WTC11 (cell line): Measurements from ENCODE around the gene ERH.

Source experiments
- AFF4 ChIP-seq: sonication (generic); formaldehyde crosslinking; IDR thresholded peaks from 2 replicates; pipeline ENCODE4 v1.8.1; 2023; ENCODE audit warnings: mild to moderate bottlenecking, missing genetic modification reagents, borderline replicate concordance
- CTCF ChIP-seq: fragments of 200-600 bp; IDR thresholded peaks from 2 replicates; pipeline ENCODE4 v1.8.0; 2022; ENCODE audit warnings: antibody characterized with exemption
- ESRRA ChIP-seq: sonication (generic); formaldehyde crosslinking; IDR thresholded peaks from 2 replicates; pipeline ENCODE4 v1.8.1; 2022; ENCODE audit warnings: mild to moderate bottlenecking, missing genetic modification reagents, borderline replicate concordance
- FOXJ3 ChIP-seq: sonication (generic); formaldehyde crosslinking; IDR thresholded peaks from 2 replicates; pipeline ENCODE4 v1.9.0; 2021; ENCODE audit warnings: missing genetic modification reagents, mild to moderate bottlenecking, borderline replicate concordance
- HMGXB4 ChIP-seq: sonication (generic); formaldehyde crosslinking; IDR thresholded peaks from 2 replicates; pipeline ENCODE4 v1.8.1; 2023; ENCODE audit warnings: mild to moderate bottlenecking, moderate library complexity, missing genetic modification reagents
- NFE2L1 ChIP-seq: sonication (generic); formaldehyde crosslinking; IDR thresholded peaks from 2 replicates; pipeline ENCODE4 v1.8.1; 2023; ENCODE audit warnings: missing genetic modification reagents
- USF2 ChIP-seq: sonication (generic); formaldehyde crosslinking; IDR thresholded peaks from 2 replicates; pipeline ENCODE4 v1.8.1; 2023; ENCODE audit warnings: mild to moderate bottlenecking, missing genetic modification reagents, moderate library complexity
- ZNF396 ChIP-seq: fragments of 250-450 bp; sonication (Bioruptor Pico); IDR thresholded peaks from 2 replicates; pipeline ENCODE4 v1.8.0; 2021; ENCODE audit warnings: mild to moderate bottlenecking, moderate library complexity, borderline replicate concordance
- TF ChIP-seq, protein P1 (sequence below): sonication (generic); formaldehyde crosslinking; IDR thresholded peaks from 2 replicates; pipeline ENCODE4 v1.8.0; 2022; ENCODE audit warnings: mild to moderate bottlenecking, missing genetic modification reagents
- TF ChIP-seq, protein P2 (sequence below): sonication (generic); formaldehyde crosslinking; IDR thresholded peaks from 2 replicates; pipeline ENCODE4 v1.8.1; 2022; ENCODE audit warnings: missing genetic modification reagents, borderline replicate concordance
- TF ChIP-seq, protein P3 (sequence below): fragments of 250-450 bp; sonication (Bioruptor Pico); IDR thresholded peaks from 2 replicates; pipeline ENCODE4 v1.9.0; 2021; ENCODE audit warnings: mild to moderate bottlenecking
- TF ChIP-seq, protein P4 (sequence below): sonication (generic); formaldehyde crosslinking; IDR thresholded peaks from 2 replicates; pipeline ENCODE4 v1.8.1; 2023; ENCODE audit warnings: mild to moderate bottlenecking, missing genetic modification reagents
- TF ChIP-seq, protein P5 (sequence below): sonication (generic); formaldehyde crosslinking; IDR thresholded peaks from 2 replicates; pipeline ENCODE4 v1.8.1; 2022; ENCODE audit warnings: low read depth, missing genetic modification reagents, borderline replicate concordance

DNA sequence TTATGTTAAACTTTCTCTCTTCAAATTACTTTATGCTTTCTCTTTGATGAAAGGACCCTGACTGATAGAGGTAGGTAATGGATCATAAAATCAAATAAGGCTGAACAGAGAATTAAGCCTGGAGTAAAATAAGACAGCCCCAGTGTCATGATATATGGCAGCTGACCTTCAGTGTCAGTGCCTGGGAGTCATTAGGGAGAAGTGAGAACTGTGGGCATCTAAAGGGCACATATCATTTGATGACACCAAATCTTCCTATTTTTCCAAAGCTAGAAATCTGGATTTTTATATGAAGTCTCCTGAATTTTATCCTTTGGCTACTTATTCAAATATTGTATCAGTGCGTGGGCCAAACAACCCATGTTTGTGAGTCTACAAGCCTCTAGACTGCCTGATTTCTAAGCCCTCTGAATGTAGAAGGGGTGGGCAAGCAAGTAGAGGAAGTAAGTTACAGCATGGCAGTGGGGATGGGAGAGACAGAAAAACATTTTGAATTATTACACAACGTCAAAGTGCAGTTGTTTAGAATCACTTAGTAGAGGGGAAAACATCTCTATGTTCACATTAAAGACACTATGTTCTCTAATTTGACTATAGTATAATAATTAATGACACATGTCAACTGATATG is 10.3 kb upstream of the ERH start:
- TF ChIP-seq CTCF = no peak
- TF ChIP-seq, protein P1, sequence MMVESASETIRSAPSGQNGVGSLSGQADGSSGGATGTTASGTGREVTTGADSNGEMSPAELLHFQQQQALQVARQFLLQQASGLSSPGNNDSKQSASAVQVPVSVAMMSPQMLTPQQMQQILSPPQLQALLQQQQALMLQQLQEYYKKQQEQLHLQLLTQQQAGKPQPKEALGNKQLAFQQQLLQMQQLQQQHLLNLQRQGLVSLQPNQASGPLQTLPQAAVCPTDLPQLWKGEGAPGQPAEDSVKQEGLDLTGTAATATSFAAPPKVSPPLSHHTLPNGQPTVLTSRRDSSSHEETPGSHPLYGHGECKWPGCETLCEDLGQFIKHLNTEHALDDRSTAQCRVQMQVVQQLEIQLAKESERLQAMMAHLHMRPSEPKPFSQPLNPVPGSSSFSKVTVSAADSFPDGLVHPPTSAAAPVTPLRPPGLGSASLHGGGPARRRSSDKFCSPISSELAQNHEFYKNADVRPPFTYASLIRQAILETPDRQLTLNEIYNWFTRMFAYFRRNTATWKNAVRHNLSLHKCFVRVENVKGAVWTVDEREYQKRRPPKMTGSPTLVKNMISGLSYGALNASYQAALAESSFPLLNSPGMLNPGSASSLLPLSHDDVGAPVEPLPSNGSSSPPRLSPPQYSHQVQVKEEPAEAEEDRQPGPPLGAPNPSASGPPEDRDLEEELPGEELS (CRISPR knock-in tag) = no peak
- TF ChIP-seq, protein P2, sequence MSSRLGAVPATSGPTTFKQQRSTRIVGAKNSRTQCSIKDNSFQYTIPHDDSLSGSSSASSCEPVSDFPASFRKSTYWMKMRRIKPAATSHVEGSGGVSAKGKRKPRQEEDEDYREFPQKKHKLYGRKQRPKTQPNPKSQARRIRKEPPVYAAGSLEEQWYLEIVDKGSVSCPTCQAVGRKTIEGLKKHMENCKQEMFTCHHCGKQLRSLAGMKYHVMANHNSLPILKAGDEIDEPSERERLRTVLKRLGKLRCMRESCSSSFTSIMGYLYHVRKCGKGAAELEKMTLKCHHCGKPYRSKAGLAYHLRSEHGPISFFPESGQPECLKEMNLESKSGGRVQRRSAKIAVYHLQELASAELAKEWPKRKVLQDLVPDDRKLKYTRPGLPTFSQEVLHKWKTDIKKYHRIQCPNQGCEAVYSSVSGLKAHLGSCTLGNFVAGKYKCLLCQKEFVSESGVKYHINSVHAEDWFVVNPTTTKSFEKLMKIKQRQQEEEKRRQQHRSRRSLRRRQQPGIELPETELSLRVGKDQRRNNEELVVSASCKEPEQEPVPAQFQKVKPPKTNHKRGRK (CRISPR knock-in tag) = no peak
- no peak for TF ChIP-seq NFE2L1 (CRISPR knock-in tag)
- TF ChIP-seq ESRRA (CRISPR knock-in tag) = no peak
- TF ChIP-seq, protein P3, sequence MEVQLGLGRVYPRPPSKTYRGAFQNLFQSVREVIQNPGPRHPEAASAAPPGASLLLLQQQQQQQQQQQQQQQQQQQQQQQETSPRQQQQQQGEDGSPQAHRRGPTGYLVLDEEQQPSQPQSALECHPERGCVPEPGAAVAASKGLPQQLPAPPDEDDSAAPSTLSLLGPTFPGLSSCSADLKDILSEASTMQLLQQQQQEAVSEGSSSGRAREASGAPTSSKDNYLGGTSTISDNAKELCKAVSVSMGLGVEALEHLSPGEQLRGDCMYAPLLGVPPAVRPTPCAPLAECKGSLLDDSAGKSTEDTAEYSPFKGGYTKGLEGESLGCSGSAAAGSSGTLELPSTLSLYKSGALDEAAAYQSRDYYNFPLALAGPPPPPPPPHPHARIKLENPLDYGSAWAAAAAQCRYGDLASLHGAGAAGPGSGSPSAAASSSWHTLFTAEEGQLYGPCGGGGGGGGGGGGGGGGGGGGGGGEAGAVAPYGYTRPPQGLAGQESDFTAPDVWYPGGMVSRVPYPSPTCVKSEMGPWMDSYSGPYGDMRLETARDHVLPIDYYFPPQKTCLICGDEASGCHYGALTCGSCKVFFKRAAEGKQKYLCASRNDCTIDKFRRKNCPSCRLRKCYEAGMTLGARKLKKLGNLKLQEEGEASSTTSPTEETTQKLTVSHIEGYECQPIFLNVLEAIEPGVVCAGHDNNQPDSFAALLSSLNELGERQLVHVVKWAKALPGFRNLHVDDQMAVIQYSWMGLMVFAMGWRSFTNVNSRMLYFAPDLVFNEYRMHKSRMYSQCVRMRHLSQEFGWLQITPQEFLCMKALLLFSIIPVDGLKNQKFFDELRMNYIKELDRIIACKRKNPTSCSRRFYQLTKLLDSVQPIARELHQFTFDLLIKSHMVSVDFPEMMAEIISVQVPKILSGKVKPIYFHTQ (CRISPR knock-in tag) = no peak
- no peak for TF ChIP-seq USF2 (CRISPR knock-in tag)
- TF ChIP-seq AFF4 = no peak
- TF ChIP-seq HMGXB4 = no peak
- no peak for TF ChIP-seq FOXJ3 (CRISPR knock-in tag)
- TF ChIP-seq, protein P4, sequence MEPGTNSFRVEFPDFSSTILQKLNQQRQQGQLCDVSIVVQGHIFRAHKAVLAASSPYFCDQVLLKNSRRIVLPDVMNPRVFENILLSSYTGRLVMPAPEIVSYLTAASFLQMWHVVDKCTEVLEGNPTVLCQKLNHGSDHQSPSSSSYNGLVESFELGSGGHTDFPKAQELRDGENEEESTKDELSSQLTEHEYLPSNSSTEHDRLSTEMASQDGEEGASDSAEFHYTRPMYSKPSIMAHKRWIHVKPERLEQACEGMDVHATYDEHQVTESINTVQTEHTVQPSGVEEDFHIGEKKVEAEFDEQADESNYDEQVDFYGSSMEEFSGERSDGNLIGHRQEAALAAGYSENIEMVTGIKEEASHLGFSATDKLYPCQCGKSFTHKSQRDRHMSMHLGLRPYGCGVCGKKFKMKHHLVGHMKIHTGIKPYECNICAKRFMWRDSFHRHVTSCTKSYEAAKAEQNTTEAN = no peak
- TF ChIP-seq, protein P5, sequence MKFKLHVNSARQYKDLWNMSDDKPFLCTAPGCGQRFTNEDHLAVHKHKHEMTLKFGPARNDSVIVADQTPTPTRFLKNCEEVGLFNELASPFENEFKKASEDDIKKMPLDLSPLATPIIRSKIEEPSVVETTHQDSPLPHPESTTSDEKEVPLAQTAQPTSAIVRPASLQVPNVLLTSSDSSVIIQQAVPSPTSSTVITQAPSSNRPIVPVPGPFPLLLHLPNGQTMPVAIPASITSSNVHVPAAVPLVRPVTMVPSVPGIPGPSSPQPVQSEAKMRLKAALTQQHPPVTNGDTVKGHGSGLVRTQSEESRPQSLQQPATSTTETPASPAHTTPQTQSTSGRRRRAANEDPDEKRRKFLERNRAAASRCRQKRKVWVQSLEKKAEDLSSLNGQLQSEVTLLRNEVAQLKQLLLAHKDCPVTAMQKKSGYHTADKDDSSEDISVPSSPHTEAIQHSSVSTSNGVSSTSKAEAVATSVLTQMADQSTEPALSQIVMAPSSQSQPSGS (CRISPR knock-in tag) = no peak
- TF ChIP-seq ZNF396 (CRISPR knock-in tag) = no peak
